CD4-positive, alpha-beta T cell treated with Interleukin-6 at 100 ng/mL for 8 hours (primary cell): ENCODE results near the gene CRTC1.

Source experiments
- DNase-seq: peaks from one replicate; pipeline ENCODE4 v3.0.0-alpha.2; 2020; ENCODE audit warnings: mixed read lengths, low spot score

CRTC1 gene

DNA sequence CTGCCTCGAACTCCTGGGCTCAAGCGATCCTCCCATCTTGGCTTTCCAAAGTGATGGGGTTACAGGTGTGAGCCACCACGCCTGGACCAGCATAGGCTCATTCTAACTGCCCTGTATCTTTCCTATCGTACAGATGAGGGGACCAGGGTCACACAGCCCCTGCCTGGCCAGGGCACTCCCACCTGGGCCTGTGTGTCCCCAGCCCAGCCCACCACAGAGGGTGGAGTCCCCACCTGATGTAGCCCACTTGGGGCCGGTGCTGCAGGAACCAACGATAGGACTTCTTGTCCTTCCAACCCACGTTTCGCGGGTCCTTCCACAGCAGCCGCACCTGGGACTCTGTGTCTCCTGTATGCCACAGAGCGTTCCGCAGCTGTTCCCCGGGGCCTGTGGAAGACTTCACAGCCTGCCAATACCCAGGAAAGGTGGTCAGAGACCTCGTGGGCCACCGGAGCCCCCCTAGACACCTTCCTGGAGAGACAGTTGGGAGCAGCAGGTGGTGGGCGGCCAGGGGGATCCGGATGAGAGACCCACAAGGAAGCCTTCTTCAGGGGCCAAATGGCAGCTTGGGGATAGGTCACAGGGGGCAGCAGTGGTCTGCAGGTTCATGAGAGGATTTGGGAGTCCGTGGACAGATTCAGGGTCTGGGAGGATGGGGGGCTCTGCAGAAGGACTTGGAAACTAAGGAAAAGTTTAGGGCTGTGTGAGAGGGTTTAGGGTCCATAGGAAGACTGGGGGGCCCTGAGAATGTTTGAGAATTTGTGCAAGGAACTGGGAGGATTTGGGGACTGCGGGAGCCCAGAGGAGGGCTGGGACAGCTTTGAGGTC, 100.7 kb downstream of the CRTC1 start:
- DNase-seq, result no peak

DNA sequence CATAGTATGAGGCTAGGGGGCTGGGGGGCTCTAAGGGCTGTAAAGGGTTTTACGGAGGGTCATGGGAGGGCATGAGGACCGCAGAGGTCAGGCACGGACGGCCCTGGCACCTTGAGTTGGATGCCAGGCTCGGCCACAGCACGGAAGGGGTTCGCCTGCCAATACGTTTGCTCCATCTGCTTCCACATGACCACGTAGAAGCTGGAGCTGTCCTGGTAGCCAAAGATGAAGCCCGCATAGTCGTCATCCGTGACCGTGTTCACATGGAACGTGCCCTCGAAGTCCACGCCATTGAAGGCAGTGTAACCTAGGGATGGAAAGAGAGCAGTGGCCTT, 101.3 kb downstream of the CRTC1 start:
- no peak for DNase-seq

DNA sequence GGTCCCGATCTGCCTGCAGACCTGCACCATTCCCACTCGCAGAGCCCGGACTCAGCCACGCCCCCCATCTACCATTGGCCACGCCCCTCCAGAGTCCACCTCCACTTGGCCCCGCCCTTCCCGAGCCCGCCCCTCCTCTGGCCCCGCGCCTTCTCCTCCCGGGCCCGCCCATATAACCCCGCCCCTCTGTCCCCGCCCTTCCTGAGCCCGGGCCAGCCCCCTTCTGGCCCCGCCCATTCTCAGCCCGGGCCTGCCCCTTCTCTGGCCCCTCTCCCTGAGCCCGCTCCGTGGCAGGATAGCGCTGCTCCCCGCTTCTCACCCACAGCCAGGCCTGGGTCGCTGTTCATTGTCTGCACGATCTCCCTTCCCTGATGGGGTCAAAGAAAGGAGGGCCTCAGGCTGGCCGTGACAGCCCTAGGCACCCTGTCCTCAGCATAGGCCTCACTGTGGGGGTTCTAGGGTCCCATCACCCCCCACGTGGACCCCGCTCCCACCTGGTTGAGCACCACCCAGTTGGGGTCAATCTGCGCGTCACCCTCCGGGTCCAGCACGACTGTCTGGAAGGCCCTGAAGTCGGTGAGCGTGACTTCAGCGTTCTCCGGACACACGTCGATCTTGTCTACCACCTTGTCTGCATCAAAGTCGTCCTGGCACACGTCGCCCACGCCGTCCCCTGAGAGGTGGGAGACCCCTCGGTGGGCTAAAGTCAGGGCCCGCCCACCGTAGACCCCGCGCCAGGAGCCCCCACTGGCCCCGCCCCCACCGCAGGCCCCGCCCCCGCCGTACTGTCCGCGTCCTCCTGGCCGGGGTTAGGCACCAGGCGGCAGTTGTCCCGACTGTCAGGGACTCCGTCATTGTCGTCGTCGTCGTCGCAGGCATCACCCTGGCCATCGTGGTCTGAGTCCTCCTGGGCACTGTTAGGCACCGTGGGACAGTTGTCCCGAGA, 102.0 kb downstream of the CRTC1 start:
- peak; percentile 31 for DNase-seq

DNA sequence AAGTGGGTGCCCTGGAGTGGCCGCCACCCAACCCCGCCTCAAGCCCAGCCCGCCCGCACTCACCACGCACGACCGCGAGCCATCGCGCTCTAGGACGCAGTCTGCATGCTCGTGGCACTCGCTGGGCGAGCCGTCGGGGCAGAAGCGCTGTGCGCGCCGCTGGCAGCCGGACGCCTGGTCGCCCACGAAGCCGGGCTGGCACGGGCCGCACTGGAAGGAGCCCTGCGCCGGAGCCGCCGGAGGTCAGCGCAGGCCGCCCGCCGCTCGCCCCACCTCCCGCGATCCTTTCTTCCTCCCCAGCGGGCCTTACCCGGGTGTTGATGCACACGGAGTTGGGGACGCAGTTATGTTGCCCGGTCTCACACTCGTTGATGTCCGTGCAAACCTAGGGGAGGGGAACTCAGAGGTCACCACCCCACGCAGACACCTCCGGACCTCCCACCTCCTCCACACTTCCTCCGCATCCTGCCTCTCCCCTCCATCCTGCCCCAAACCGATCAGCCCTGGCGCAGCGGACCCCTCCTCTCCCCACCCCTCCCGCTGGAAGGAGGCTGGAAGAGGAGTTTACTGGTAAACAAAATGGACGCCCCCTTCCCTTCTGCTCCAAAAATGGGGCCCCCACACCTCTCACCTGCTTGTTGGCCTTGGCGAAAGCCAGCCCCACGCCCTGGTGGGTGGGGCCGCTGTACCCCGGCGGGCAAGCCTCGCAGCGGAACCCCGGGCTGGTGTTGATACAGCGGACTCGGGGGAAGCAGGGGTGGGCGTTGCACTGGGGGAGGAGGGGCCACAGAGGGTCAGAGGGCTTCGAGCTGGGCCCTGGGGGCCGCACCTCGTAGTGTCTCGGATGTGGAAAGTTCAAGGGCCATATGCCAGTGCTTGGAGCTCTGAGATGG, 105.3 kb downstream of the CRTC1 start:
- no peak for DNase-seq

DNA sequence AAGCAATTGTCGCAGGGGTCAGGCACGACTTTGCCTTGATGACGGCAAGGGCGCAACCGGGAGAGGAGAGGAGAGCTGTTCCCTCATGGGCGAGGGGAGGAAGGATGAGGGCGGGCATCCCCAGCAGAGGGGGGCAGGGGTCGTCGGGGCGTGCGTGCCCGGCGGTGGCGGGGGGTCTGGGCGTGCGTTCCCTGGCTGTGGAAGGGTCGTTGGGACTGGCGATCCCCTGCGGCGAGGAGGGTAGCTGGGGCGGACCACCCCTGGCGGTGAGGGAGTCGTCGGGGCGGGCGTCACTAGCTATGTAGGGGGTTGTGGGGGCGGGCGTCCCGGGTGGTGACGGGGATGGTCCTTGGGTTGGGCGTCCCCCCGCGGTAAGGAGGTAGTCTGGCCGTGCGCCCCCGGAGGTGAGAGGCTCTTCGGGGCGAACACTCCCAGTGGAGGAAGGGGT, 106.0 kb downstream of the CRTC1 start:
- DNase-seq, result no peak

DNA sequence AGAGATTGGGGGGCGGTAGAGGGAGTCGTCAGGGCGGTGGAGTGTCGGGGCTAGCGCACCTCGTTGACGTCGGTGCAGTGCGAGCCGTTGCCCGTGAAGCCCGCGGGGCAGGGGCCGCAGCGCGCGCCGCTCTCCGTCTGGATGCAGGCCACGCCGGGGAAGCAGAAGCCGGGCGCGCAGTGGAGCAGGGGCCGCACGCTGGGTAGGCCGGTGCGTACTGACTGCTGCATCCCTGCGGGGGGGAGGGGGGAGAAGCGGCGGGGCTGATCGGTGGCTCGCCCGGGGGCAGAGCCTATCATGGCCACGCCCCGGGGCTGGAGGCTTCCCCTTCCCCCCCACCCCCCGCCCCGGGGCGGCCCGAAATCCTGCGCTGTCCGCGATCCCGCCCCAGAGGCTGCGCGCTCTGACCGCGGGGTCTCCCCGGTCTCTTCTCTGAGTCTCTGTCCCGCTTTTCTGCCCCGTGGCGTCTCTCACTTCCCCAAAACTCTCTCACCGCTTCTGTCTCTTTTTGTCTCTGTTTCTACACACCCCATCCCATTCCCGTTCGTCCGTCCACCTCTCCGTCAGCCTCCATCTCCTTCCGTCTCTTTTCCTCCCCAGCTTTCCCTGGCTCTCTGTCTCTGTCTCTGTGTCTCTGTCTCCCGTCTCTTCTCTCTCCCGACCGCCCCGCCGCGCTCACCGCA, 106.5 kb downstream of the CRTC1 start:
- no peak for DNase-seq

DNA sequence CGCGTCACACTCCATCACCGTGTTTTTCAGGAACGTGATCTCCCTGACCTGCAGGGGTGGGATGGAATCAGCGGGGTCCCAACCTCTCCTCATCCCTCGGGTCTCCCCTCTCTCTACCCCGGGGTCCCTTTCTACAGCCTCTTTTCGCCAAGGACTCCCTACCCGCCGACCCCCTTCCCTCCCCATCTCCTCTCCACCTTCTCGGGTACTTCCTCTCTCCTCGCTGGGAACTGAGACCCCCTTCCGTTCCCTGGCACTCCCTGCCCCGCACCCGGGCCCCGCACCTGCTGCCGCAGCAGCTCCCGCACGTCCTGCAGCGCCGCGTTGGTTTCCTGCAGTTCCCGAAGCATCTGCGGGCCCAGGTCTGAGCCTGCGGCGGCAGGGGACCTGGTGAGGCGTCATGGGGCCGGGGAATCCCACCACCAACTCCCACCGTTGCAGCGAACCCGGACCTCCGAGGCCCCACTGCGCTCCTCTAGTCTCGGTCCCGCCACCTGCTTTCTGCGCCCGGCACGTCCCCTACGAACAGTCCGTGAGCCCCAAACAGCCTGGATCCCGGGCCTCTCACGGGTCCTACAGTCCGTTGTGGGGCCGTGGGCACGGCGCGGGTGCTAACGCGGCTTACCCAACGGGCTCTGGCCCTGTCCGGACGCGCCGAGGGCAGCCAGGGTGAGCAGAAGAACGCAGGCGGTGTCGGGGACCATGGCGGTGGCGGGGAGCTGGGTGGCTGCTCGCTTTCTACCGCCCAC, 107.3 kb downstream of the CRTC1 start, which contains the start of gene COMP:
TSS of gene COMP (minus strand) at position 740 of the 749 bp plus-strand sequence. CDS start at position 704, 36 bp downstream.
- DNase-seq, result no peak

DNA sequence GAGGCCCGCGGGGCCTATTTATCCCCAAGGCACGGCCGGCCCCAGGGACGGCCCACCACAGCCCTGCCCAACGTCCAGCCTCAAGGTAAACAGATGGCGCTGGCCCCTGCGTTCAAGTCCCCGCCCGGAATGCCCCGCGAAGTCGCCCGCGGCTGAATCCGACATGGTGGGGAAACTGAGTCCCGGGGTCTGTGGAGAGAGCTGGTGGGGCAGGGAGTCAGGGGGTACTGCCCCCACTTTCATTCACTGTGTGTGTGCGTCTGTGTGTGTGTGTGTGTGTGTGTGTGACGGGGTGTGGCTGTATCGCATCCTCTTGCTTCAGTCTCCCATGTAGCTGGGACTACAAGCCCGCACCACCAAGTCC, 107.8 kb downstream of the CRTC1 start:
- no peak for DNase-seq

DNA sequence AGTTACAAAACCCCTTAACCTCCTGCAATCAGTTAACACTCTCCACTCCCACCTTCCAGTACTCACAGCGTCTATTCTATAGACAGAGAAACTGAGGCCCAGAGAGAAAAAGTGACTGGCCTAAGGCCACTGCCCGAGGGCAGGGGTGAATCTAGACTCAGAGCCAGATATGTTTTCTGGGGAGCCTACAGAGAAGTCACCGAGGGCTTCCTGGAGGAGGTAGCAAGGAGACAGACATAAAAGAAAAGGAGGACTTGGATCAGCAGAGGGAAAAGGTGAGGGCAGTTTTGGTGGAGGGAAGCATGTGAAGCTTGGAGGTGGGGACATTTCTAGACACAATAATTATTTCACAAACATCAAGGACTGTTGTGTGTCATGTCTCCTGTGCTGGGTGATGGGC, 109.2 kb downstream of the CRTC1 start:
- no peak for DNase-seq

DNA sequence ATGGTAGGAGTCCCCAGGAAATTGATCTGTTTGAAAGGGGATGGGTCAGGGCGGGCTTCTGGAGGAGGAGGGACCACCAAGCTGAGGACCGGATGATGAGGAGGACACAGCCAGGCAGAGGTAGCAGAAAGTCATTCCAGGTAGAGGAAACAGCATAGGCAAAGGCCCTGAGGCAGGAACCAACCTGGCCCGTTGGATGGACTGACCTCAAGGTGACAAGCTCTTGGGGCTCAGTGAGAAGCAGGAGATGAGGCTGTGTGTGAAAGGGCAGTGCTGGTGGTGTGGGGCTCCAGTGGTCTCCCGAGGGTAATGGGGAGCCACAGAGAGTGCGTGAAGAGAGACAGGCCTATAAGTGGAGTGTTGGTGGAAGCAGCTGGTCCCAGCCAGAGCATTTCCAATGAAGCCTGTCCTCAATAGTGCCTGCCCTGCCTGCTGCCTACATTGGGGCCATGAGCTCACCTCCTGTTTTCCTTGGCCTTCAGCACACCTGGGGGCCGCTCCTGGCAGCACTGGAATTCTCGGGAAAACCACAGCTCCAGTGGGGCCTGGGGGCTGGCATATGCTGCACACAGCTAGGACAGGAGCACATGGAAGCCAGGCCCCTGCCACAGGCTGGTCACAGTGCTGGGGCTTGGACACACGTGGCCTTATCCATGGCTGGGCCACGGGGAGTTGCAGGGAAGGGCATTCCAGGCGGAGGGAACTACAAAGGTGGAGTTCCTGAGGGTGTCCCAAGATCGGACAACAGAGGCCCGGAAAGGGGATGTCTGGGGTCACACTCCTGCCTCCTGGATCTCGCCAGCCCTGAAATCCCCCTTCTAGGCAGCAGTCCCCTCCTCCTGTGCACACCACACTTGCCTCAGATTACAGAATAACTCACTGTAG, 109.9 kb downstream of the CRTC1 start:
- no peak for DNase-seq

DNA sequence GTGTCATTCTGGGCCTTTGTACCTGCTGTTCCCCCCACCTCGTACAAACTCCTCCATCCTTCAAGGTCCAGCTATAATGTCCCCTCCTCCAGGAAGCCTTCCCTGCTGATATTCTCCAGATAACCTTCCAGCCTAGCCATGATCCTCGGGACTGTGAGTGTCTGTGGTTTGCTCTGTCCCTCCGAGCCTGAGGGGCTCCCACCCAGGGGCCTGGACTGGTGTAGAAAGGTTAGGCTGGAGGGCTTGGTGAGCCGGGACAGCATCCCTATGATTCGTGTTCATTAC, 110.5 kb downstream of the CRTC1 start:
- no peak for DNase-seq

DNA sequence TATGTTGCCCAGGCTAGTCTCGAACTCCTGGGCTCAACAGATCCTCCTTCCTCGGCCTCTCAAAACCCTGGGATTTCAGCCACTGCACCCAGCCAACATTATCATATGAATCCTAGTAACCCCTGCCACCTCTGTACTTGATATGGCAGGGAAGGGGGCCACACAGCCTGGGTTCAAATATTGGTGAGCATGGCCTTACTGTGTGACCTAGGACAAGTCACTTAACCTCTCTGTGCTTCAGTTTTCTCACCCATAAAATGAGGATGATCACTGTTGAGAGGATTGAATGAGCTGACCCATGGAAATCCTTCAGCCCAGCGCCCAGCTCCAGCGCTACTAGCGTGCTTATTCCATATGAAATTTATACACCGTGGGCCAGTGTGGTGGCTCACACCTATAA, 111.2 kb downstream of the CRTC1 start:
- DNase-seq, result no peak

DNA sequence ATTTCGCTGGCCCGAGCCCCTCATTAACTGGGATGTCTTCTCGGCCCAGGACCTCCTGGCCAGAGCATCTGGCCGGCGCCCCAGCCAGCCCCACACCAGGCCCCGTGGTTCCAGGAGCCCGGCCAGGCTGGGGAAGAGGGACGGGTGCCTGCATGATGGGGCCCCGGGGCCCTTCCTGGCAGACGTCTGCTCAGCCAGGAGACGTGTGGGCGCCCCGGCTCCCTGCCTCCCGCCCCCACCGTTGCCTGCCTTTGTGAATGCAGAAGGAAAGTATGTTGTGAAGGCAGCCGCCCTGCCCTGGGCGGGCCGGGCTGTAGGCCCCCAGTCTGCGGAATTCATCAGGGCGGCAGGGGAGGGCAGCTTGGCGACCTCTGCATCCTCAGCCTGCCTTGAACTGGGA, 112.1 kb downstream of the CRTC1 start:
- no peak for DNase-seq

DNA sequence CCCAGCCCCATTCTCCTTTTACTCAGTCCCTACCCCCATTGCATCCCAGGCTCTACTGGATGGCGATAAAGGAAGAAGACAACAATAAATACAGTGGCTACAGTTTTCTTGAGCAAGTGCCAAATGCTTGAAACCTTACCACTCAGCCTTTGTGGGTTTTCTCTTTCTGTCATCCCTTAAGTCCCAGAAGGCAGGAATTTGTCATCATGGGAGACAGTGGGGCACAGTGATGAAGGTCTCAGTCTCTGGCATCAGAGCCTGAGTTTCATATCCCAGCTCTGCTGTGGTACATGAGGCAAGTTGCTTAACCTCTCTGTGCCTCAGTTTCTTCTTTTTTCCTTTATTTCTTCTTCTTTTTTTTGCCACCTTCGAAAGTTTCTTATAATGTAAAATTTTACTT, 112.8 kb downstream of the CRTC1 start:
- no peak for DNase-seq

DNA sequence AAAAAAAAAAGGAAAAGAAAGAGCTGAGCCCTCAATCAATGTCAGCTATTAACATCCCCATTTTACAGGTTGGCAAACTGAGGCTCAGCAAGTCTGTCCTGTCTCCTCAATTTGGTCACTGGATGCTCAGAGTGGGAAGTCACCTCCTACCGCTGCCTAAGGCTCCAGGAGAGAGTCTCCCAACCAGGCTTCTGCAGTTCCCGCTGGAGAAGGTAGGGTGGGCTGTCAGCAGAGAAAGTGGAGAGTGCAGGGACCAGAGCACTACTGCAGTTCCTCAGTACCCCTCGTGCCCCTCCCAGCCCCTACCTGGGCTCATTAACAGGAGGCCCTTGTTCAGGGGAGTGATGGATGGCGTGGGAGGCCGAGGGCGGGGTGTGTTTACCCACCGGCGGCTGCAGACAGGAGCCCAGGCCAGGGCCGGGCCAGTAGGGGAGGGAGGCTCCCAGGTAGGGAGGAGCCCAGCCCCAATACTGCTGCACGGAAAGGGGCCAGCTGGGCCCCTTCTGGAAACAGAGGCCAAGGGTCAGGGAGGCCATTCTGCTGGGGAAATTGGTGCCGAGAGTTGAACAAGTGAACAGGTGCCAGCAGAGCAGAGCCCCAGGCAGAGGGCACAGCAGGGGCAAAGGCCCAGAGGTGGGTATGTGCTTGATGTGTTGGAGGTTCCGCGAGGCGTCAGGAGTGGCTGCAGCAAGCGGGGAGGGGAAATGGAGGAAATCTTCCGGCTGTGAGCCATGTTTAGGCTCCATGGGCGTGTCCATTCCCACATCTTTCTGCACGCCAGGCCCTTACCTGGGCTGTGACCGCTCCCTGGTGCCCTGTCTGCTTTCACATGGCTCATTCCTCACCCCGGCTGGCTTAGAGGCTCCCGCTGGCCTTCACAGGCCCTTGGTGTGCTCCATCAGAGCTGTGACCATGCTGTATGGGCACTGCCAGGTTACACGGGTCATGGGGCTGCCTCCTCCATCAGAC, 115.2 kb downstream of the CRTC1 start:
- DNase-seq, result no peak

DNA sequence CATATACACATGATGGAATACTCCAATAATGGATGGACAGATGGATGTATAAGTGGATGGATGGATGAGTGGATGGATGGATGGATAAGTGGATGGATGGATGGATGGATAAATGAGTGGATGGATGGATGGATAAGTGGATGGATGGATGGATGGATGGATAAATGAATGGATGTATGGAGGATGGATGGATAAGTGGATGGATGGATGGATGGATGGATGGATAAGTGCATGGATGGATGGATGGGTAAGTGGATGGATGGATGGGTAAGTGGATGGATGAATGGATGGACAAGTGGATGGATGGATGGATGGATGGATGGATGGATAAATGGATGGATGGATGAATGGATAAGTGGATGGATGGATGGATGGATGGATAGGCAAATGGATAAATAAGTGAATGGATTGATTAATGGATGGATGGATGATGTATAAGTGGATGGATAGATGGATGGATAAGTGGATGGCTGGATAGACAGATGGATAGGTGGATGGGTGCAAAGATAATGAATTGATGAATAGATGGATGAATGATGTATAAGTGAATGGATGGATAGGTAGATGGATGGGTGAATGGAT, 116.0 kb downstream of the CRTC1 start:
- DNase-seq, result no peak

DNA sequence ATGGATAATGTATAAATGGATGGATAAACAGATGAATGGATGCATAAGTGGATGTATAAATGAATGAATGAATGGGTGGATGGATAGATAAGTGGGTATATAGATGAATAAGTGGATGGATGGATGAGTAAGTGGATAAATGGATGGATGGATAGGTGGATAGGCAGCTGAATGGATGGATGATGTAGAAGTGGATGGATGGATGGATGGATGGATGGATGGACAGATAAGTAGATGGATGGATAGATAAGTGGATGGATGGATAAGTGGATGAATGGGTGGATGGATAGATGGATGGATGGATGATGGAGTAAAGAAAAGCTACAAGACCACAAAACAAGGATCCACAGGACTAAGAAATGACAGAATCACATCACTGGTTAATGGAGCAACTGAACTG, 116.6 kb downstream of the CRTC1 start:
- no peak for DNase-seq

DNA sequence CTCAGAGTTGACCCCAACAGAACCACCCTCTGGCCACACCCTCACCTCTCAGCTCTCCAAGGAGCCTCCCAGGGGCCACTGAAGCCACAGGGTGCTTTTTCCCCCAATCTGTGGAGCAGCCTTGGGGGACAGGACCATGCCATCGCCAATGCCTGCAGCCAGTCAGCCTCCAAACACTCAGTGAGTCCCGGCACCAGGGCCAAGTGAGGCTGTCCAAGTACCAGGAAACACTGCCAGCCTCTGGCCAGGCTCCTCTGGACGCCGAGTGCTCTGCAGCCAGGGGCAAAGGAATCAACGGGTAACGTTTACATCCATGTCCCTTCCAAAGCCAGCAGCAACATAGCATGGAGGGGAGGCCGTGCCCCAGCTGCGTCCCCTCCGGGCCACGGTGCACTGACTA, 117.2 kb downstream of the CRTC1 start:
- DNase-seq, result no peak
